Mesodermal cell (in vitro differentiated cells): ENCODE data around the gene PTTG1IP.
"Not testable (repeated sequence)": the region's sequence is repeated elsewhere in the genome, so short reads cannot be mapped to it uniquely, and the experiment has no call there.

Experiments
- H3K27ac ChIP-seq: 2 replicates; pipeline ENCODE4 v1.7.0; 2013; ENCODE audit warnings: mild to moderate bottlenecking, low read depth, low read length, moderate library complexity; ENCODE audit not compliant: severe bottlenecking
- H3K36me3 ChIP-seq: 2 replicates; pipeline ENCODE4 v1.7.1; 2013; ENCODE audit warnings: mild to moderate bottlenecking, low read length, moderate library complexity; ENCODE audit not compliant: control insufficient read depth, insufficient read depth
- H3K4me1 ChIP-seq: one replicate; pipeline ENCODE4 v1.7.1; 2013; ENCODE audit warnings: mild to moderate bottlenecking, low read length; ENCODE audit not compliant: insufficient read depth, control insufficient read depth, poor library complexity, severe bottlenecking
- H3K4me3 ChIP-seq: 2 replicates; pipeline ENCODE4 v1.7.0; 2013; ENCODE audit warnings: low read length, control low read depth, mild to moderate bottlenecking; ENCODE audit not compliant: insufficient read depth, poor library complexity, severe bottlenecking; ENCODE audit errors: extremely low read depth
- H3K9me3 ChIP-seq: 2 replicates; pipeline ENCODE4 v1.7.1; 2013; ENCODE audit warnings: mild to moderate bottlenecking, low read length, moderate library complexity; ENCODE audit not compliant: control insufficient read depth
- WGBS, 2 experiments: methylation state at CpG; one replicate each; pipeline ENCODE4 v1.1.5; 2013; ENCODE audit warnings: missing lambda C conversion rate in 2 of 2; ENCODE audit not compliant: insufficient coverage in 2 of 2; 5-methylcytosine and 5-hydroxymethylcytosine counted together

PTTG1IP gene

GRCh38 chr21:44836666-44837471 is 36.6 kb downstream of the PTTG1IP start:
- Histone ChIP-seq H3K27ac (no peak overlapping the region), H3K4me3 (no peak overlapping the region), H3K36me3 (no peaks in the 10 kb centered on the region), H3K4me1 (peaks cover 5% of the 10 kb centered on the region), H3K9me3 (no peaks in the 10 kb centered on the region)
- WGBS, 2 experiments, result 89 to 90% methylated on average over 35 to 36 of the region's 37 CpGs

- Histone ChIP-seq H3K36me3 (no peaks in the 10 kb centered on the region), H3K4me1 (peaks cover 5% of the 10 kb centered on the region), H3K9me3 (no peaks in the 10 kb centered on the region), H3K27ac (no peak overlapping the region), H3K4me3 (no peak overlapping the region)
- WGBS, 2 experiments, result 83 to 100% methylated on average over 2 to 3 of the region's 3 CpGs
Measured at GRCh38 chr21:44836349-44836665, 37.2 kb downstream of the PTTG1IP start.

GRCh38 chr21:44835647-44835973 is 37.9 kb downstream of the PTTG1IP start:
- H3K4me3 ChIP-seq, result no peak overlapping the region
- H3K9me3 ChIP-seq, result no peaks in the 10 kb centered on the region
- H3K4me1 ChIP-seq, result peaks cover 5% of the 10 kb centered on the region
- WGBS, 2 experiments, result 88 to 100% methylated on average over 2 to 4 of the region's 8 CpGs
- no peak overlapping the region for H3K27ac ChIP-seq
- no peaks in the 10 kb centered on the region for H3K36me3 ChIP-seq

GRCh38 chr21:44834951-44835646 is 38.4 kb downstream of the PTTG1IP start:
- peaks cover under 1% of the 10 kb centered on the region for H3K9me3 ChIP-seq
- peaks cover 5% of the 10 kb centered on the region for H3K4me1 ChIP-seq
- no peak overlapping the region for H3K4me3 ChIP-seq
- H3K36me3 ChIP-seq, result no peaks in the 10 kb centered on the region
- WGBS, 2 experiments, result 89 to 92% methylated on average over 29 of the region's 29 CpGs
- no peak overlapping the region for H3K27ac ChIP-seq

- 88 to 91% methylated on average over 24 to 26 of the region's 26 CpGs for WGBS, 2 experiments
- Histone ChIP-seq H3K9me3 (peaks cover 3% of the 10 kb centered on the region), H3K4me3 (no peak overlapping the region), H3K4me1 (peaks cover 5% of the 10 kb centered on the region), H3K27ac (no peak overlapping the region), H3K36me3 (no peaks in the 10 kb centered on the region)
Measured at GRCh38 chr21:44834231-44834950, 39.1 kb downstream of the PTTG1IP start.

GRCh38 chr21:44833663-44834062 is 39.8 kb downstream of the PTTG1IP start:
- H3K27ac ChIP-seq, result no peak overlapping the region
- H3K9me3 ChIP-seq, result peaks cover 3% of the 10 kb centered on the region
- H3K36me3 ChIP-seq, result no peaks in the 10 kb centered on the region
- H3K4me3 ChIP-seq, result no peak overlapping the region
- 94% methylated on average over 2 to 5 of the region's 5 CpGs for WGBS, 2 experiments
- H3K4me1 ChIP-seq, result peaks cover 5% of the 10 kb centered on the region

GRCh38 chr21:44832516-44833255 is 40.8 kb downstream of the PTTG1IP start:
- H3K36me3 ChIP-seq, H3K4me1 ChIP-seq, H3K9me3 ChIP-seq, H3K27ac ChIP-seq, H3K4me3 ChIP-seq: not testable (repeated sequence)
- WGBS, 2 experiments, result 95 to 96% methylated on average over 18 to 21 of the region's 23 CpGs

GRCh38 chr21:44831227-44831860 is 42.1 kb downstream of the PTTG1IP start:
- WGBS, 2 experiments, result 91 to 96% methylated on average over 4 to 5 of the region's 7 CpGs
- H3K27ac ChIP-seq, result no peak overlapping the region
- no peaks in the 10 kb centered on the region for H3K36me3 ChIP-seq
- H3K4me1 ChIP-seq, result no peaks in the 10 kb centered on the region
- H3K4me3 ChIP-seq, result no peak overlapping the region
- H3K9me3 ChIP-seq, result peaks cover 17% of the 10 kb centered on the region

GRCh38 chr21:44829507-44830092 is 43.9 kb downstream of the PTTG1IP start:
- peaks cover 21% of the 10 kb centered on the region for H3K9me3 ChIP-seq
- no peak overlapping the region for H3K27ac ChIP-seq
- H3K4me1 ChIP-seq, result no peaks in the 10 kb centered on the region
- H3K4me3 ChIP-seq, result no peak overlapping the region
- no CpG with 5 or more reads among the region's 2 CpGs for WGBS, 2 experiments
- no peaks in the 10 kb centered on the region for H3K36me3 ChIP-seq
